Thyroid gland (tissue), 4 donors: ENCODE measurements around the gene GPSM1.

Experiments used
- CTCF ChIP-seq, 6 experiments: fragments of 200-600 bp in 3 of 6; fragments of 450-650 bp in 3 of 6; sonication (generic) in 3 of 6; IDR thresholded peaks; one replicate each; pipeline ENCODE4 v1.5.1; 2016 to 2019; ENCODE audit warnings: antibody characterized with exemption in 6 of 6, mild to moderate bottlenecking in 2 of 6, inconsistent platforms in 1 of 6, moderate library complexity in 1 of 6
- POLR2A ChIP-seq, 2 donors: fragments of 450-650 bp; IDR thresholded peaks; one replicate each; pipeline ENCODE4 v1.6.1; 2017; ENCODE audit warnings: antibody characterized with exemption in 2 of 2, mild to moderate bottlenecking in 2 of 2, moderate library complexity in 1 of 2

GRCh38 chr9:136336881-136337280, 9.5 kb downstream of the GPSM1 start:
- TF ChIP-seq CTCF (IDR thresholded peaks at IDR 0.05) (no peak), POLR2A (IDR thresholded peaks at IDR 0.05) (no peak)
